Measurements from ENCODE around the gene INA. TPM values are rescaled to one million over a fixed set of nuclear protein-coding genes. Genes with fewer than 3 reads are reported as not detected.

The INA gene
- total RNA-seq, 1 donor from 2014 or later: 39.6 TPM

DNA sequence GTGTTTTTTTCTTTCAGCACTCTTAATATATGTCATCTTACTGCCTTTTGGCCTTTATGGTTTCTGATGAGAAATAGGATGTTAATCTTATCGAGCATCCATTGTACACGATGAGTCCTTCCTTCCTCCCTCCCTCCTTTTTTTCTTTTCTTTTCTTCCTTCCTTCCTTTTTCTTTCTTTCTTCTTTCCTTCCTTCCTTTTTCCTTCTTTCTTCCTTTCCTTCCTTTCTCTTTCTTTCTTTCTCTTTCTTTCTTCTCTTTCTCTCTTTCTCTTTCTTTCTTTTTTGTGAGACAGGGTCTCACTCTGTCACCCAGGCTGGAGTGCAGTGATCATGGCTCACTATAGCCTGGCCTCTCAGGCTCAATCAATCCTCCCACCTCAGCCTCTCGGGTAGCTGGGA lies 22.8 kb upstream of the INA start:
- Mint-ChIP-seq H3K36me3 (ENCODE audit: low read depth, unreplicated experiment) (peaks cover 2% of the 10 kb centered on the region), H3K9me3 (ENCODE audit: unreplicated experiment) (peaks cover 11% of the 10 kb centered on the region), H3K4me1 (ENCODE audit: low read depth, unreplicated experiment) (peaks cover 6% of the 10 kb centered on the region), H3K27me3 (ENCODE audit: low read depth, unreplicated experiment) (no peaks in the 10 kb centered on the region), H3K4me3 (ENCODE audit: unreplicated experiment) (no peak overlapping the region), H3K27ac (ENCODE audit: unreplicated experiment) (no peak overlapping the region)
- H3K36me3 ChIP-seq (ENCODE audit: insufficient read depth, low read length): no peaks in the 10 kb centered on the region
- H4K20me1 ChIP-seq (ENCODE audit: insufficient read depth, low read length): no peaks in the 10 kb centered on the region
- H3K4me2 ChIP-seq (ENCODE audit: low read length): no peak overlapping the region
- H3K27me3 ChIP-seq (ENCODE audit: insufficient read depth, low read length): no peaks in the 10 kb centered on the region
- H3K9me3 ChIP-seq (ENCODE audit: insufficient read depth, low read depth, low read length): no peaks in the 10 kb centered on the region
- H3K4me3 ChIP-seq (ENCODE audit: insufficient read depth, low read depth, low read length): no peak overlapping the region
- H3K27ac ChIP-seq (ENCODE audit: low read depth, low read length): no peak overlapping the region
- DNase-seq (ENCODE audit: low read depth) (no peak), FAIRE-seq (no peak)
- H3K4me1 ChIP-seq (ENCODE audit: insufficient read depth, low read length): no peaks in the 10 kb centered on the region
- H3K9ac ChIP-seq (ENCODE audit: low read length): no peak overlapping the region
- H2AFZ ChIP-seq (ENCODE audit: low read depth, low read length): no peak overlapping the region
- TF ChIP-seq EZH2 (IDR thresholded peaks at IDR 0.05; ENCODE audit: insufficient read depth, low read length): no peak
- TF ChIP-seq, protein P1, sequence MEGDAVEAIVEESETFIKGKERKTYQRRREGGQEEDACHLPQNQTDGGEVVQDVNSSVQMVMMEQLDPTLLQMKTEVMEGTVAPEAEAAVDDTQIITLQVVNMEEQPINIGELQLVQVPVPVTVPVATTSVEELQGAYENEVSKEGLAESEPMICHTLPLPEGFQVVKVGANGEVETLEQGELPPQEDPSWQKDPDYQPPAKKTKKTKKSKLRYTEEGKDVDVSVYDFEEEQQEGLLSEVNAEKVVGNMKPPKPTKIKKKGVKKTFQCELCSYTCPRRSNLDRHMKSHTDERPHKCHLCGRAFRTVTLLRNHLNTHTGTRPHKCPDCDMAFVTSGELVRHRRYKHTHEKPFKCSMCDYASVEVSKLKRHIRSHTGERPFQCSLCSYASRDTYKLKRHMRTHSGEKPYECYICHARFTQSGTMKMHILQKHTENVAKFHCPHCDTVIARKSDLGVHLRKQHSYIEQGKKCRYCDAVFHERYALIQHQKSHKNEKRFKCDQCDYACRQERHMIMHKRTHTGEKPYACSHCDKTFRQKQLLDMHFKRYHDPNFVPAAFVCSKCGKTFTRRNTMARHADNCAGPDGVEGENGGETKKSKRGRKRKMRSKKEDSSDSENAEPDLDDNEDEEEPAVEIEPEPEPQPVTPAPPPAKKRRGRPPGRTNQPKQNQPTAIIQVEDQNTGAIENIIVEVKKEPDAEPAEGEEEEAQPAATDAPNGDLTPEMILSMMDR (IDR thresholded peaks at IDR 0.05; ENCODE audit: insufficient read depth, low read depth, low read length): no peak
- no peaks in the 10 kb centered on the region for H3K79me2 ChIP-seq (ENCODE audit: insufficient read depth, low read length)

DNA sequence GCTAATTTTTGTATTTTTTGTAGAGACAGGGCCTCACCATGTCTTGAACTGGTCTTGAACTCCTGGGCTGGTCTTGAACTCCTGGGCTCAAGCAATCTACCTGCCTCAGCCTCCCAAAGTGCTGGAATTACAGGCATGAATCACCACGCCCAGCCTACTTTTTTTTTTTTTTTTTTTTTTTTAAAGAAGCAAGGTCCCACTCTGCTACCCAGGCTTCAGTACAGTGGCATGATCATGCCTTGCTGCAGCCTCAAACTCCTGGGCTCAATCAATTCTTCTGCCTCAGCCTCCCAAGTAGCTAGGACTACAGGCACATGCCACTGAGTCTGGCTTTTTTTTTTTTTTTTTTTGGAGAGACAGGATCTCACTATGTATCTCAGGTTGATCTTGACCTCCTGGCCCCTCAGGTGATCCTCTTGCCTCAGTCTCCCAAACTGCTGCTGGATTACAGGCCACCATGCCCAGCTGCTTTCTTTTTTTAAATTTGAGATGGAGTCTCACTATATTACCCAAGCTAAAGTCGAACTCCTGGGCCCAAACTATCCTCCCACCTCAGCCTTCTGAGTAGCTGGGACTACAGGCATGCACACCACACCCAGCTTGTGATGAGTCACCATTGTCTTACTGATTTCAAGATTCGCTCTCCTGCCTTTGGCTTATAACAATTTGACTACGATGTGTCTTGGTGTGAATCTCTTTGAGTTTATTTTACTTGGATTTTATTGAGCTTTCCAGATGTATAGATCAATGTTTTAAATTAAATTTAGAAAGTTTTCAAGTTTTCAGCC lies 22.2 kb upstream of the INA start:
- Histone ChIP-seq H3K4me3 (ENCODE audit: insufficient read depth, low read depth, low read length) (no peak overlapping the region), H3K27me3 (ENCODE audit: insufficient read depth, low read length) (no peaks in the 10 kb centered on the region), H3K79me2 (ENCODE audit: insufficient read depth, low read length) (no peaks in the 10 kb centered on the region), H3K27ac (ENCODE audit: low read depth, low read length) (no peak overlapping the region), H2AFZ (ENCODE audit: low read depth, low read length) (no peak overlapping the region), H3K9me3 (ENCODE audit: insufficient read depth, low read depth, low read length) (peaks cover 2% of the 10 kb centered on the region), H3K9ac (ENCODE audit: low read length) (no peak overlapping the region), H3K36me3 (ENCODE audit: insufficient read depth, low read length) (no peaks in the 10 kb centered on the region), H3K4me1 (ENCODE audit: insufficient read depth, low read length) (no peaks in the 10 kb centered on the region), H4K20me1 (ENCODE audit: insufficient read depth, low read length) (no peaks in the 10 kb centered on the region), H3K4me2 (ENCODE audit: low read length) (no peak overlapping the region)
- H3K27me3 Mint-ChIP-seq (ENCODE audit: low read depth, unreplicated experiment): no peaks in the 10 kb centered on the region
- no peak overlapping the region for H3K27ac Mint-ChIP-seq (ENCODE audit: unreplicated experiment)
- H3K9me3 Mint-ChIP-seq (ENCODE audit: unreplicated experiment): peaks cover 13% of the 10 kb centered on the region
- H3K4me1 Mint-ChIP-seq (ENCODE audit: low read depth, unreplicated experiment): peaks cover 6% of the 10 kb centered on the region
- no peak for TF ChIP-seq EZH2 (IDR thresholded peaks at IDR 0.05; ENCODE audit: insufficient read depth, low read length)
- TF ChIP-seq, protein P1 (IDR thresholded peaks at IDR 0.05; ENCODE audit: insufficient read depth, low read depth, low read length): no peak
- FAIRE-seq (no peak), DNase-seq (ENCODE audit: low read depth) (no peak)
- no peak overlapping the region for H3K4me3 Mint-ChIP-seq (ENCODE audit: unreplicated experiment)
- peaks cover 3% of the 10 kb centered on the region for H3K36me3 Mint-ChIP-seq (ENCODE audit: low read depth, unreplicated experiment)

DNA sequence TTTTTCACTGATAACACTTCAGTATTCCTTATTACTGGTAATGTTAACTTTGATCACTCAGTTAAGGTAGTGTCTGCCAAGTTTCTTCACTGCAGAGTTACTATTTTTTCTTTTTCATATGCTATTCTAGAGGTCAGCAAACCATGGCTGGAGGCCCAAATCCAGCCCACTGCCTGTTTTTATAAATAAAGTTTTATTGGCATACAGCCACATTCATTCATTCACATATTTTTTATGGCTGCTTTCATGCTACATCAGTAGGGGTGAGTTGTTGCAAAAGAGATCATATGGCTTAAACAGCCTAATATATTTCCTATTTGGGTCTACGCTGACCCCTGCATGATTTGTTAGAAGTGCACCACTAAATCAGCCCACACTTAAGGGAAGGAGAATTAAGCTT lies 20.3 kb upstream of the INA start:
- Histone ChIP-seq H3K4me1 (ENCODE audit: insufficient read depth, low read length) (no peaks in the 10 kb centered on the region), H3K27ac (ENCODE audit: low read depth, low read length) (no peak overlapping the region), H3K79me2 (ENCODE audit: insufficient read depth, low read length) (no peaks in the 10 kb centered on the region), H3K27me3 (ENCODE audit: insufficient read depth, low read length) (no peaks in the 10 kb centered on the region), H2AFZ (ENCODE audit: low read depth, low read length) (no peak overlapping the region), H4K20me1 (ENCODE audit: insufficient read depth, low read length) (no peaks in the 10 kb centered on the region), H3K4me2 (ENCODE audit: low read length) (no peak overlapping the region), H3K9me3 (ENCODE audit: insufficient read depth, low read depth, low read length) (peaks cover 3% of the 10 kb centered on the region), H3K9ac (ENCODE audit: low read length) (no peak overlapping the region), H3K4me3 (ENCODE audit: insufficient read depth, low read depth, low read length) (no peak overlapping the region), H3K36me3 (ENCODE audit: insufficient read depth, low read length) (no peaks in the 10 kb centered on the region)
- TF ChIP-seq, protein P1 (IDR thresholded peaks at IDR 0.05; ENCODE audit: insufficient read depth, low read depth, low read length): no peak
- no peak for TF ChIP-seq EZH2 (IDR thresholded peaks at IDR 0.05; ENCODE audit: insufficient read depth, low read length)
- H3K27ac Mint-ChIP-seq (ENCODE audit: unreplicated experiment): no peak overlapping the region
- H3K4me1 Mint-ChIP-seq (ENCODE audit: low read depth, unreplicated experiment): peaks cover 6% of the 10 kb centered on the region
- FAIRE-seq (no peak), DNase-seq (ENCODE audit: low read depth) (no peak)
- peaks cover 2% of the 10 kb centered on the region for H3K27me3 Mint-ChIP-seq (ENCODE audit: low read depth, unreplicated experiment)
- H3K4me3 Mint-ChIP-seq (ENCODE audit: unreplicated experiment): no peak overlapping the region
- H3K36me3 Mint-ChIP-seq (ENCODE audit: low read depth, unreplicated experiment): peaks cover 6% of the 10 kb centered on the region
- H3K9me3 Mint-ChIP-seq (ENCODE audit: unreplicated experiment): peaks cover 17% of the 10 kb centered on the region
